ENCODE results near the gene CERS6.

The CERS6 gene

GRCh38 chr2:168439536-168439935 lies 16.5 kb upstream of the CERS6 start:
- no peaks in the 10 kb centered on the region for H4K20me1 ChIP-seq
- H3K4me3 ChIP-seq = no peak overlapping the region
- no peak overlapping the region for H3K4me2 ChIP-seq
- peaks cover 10% of the 10 kb centered on the region for H3K9me3 ChIP-seq
- no peaks in the 10 kb centered on the region; the same call in 1 of the 2 replicates for H3K4me1 ChIP-seq
- TF ChIP-seq Cebpa-rat (IDR thresholded peaks at IDR 0.05) = no peak
- H3K27ac ChIP-seq = no peak overlapping the region
- H3K9ac ChIP-seq = no peak overlapping the region
- no peaks in the 10 kb centered on the region for H3K36me3 ChIP-seq
- no peaks in the 10 kb centered on the region for H3K27me3 ChIP-seq

DNA sequence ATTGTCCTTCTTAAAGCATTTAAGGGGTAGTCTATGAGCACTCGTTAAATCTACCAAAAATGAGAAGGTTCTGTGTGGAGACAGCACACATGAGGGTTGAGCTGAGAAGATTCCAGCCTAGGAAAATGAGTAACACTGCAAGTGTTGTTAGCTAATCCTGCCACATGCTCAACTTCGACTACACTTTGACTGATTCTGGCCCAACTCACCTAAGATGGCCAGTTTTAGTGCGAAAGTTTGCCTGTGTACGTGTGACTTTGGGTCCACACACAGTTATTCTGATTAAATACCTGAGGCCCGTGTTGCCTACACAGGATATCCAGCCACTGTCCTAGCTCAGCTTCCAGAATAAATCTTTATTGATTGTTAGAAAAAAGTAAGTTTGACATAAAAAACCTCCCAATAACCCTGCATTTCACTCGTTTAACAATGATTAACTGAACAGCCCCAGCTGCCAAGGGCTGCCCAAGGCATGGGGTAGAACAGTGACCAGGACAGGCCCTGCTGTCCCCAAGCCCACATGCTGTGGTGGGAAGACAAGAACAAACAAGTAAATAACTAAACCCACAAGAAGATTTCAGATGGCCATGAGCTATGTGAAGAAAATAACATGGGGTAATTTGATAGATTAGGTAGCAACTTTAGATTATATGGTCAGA lies 14.7 kb upstream of the CERS6 start:
- Histone ChIP-seq H3K4me2 (no peak overlapping the region), H3K9ac (no peak overlapping the region), H3K4me3 (no peak overlapping the region), H3K27ac (no peak overlapping the region), H4K20me1 (no peaks in the 10 kb centered on the region), H3K27me3 (no peaks in the 10 kb centered on the region), H3K4me1 (no peaks in the 10 kb centered on the region; the same call in 1 of the 2 replicates), H3K36me3 (no peaks in the 10 kb centered on the region), H3K9me3 (peaks cover 27% of the 10 kb centered on the region)
- no peak for TF ChIP-seq Cebpa-rat (IDR thresholded peaks at IDR 0.05)

DNA sequence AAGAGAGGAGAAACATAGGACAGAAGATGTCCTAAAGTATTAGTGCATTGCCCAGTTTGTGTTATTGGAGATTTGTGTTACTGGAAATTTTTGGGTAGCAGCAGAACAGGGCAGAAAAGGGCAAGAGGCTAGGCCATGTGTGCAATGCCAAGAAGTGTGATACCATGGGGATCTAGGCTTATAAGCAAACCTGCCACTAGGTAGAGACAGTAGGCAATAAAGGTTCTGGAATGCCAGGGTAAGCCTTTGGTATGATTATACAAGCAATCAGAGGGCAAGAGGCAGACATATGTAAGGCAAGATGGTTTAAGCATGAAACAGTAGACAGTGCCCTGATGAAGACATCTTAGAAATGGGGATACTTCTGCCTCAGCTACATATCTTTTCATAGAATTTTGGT lies 12.3 kb upstream of the CERS6 start:
- Histone ChIP-seq H3K4me2 (no peak overlapping the region), H3K36me3 (no peaks in the 10 kb centered on the region), H4K20me1 (no peaks in the 10 kb centered on the region), H3K4me3 (no peak overlapping the region), H3K27me3 (no peaks in the 10 kb centered on the region), H3K4me1 (no peaks in the 10 kb centered on the region; the same call in 1 of the 2 replicates), H3K9me3 (peaks cover 31% of the 10 kb centered on the region), H3K27ac (no peak overlapping the region), H3K9ac (no peak overlapping the region)
- TF ChIP-seq Cebpa-rat (IDR thresholded peaks at IDR 0.05) = no peak

GRCh38 chr2:168445960-168446359 lies 10.1 kb upstream of the CERS6 start:
- Histone ChIP-seq H3K36me3 (no peaks in the 10 kb centered on the region), H3K9me3 (peaks cover 31% of the 10 kb centered on the region)
- TF ChIP-seq Cebpa-rat (IDR thresholded peaks at IDR 0.05) = no peak

GRCh38 chr2:168448980-168449379 lies 7.1 kb upstream of the CERS6 start:
- no peak for TF ChIP-seq Cebpa-rat (IDR thresholded peaks at IDR 0.05)
- Histone ChIP-seq H3K4me3 (no peak overlapping the region), H3K4me1 (peaks cover 7% of the 10 kb centered on the region; the same call in 1 of the 2 replicates), H3K27ac (no peak overlapping the region), H4K20me1 (no peaks in the 10 kb centered on the region), H3K27me3 (no peaks in the 10 kb centered on the region), H3K9ac (no peak overlapping the region), H3K9me3 (peaks cover 30% of the 10 kb centered on the region), H3K36me3 (no peaks in the 10 kb centered on the region), H3K4me2 (no peak overlapping the region)

More at GRCh38 chr2:168445960-168446359, 10.1 kb upstream of the CERS6 start:
- Histone ChIP-seq H3K27me3 (no peaks in the 10 kb centered on the region), H3K4me2 (no peak overlapping the region), H3K27ac (no peak overlapping the region), H3K4me3 (no peak overlapping the region), H4K20me1 (no peaks in the 10 kb centered on the region), H3K4me1 (peaks cover 7% of the 10 kb centered on the region; the same call in 1 of the 2 replicates), H3K9ac (no peak overlapping the region)

- no peaks in the 10 kb centered on the region for H4K20me1 ChIP-seq
- TF ChIP-seq Cebpa-rat (IDR thresholded peaks at IDR 0.05) = no peak
- H3K9me3 ChIP-seq = peaks cover 30% of the 10 kb centered on the region
- no peak overlapping the region for H3K4me2 ChIP-seq
- no peaks in the 10 kb centered on the region for H3K27me3 ChIP-seq
- no peaks in the 10 kb centered on the region for H3K36me3 ChIP-seq
- H3K4me3 ChIP-seq = no peak overlapping the region
- H3K9ac ChIP-seq = no peak overlapping the region
- H3K4me1 ChIP-seq = peaks cover 7% of the 10 kb centered on the region; the same call in 1 of the 2 replicates
- no peak overlapping the region for H3K27ac ChIP-seq
These were observed 6.7 kb upstream of the CERS6 start for GRCh38 chr2:168449419-168449818.

GRCh38 chr2:168450171-168450570 lies 5.9 kb upstream of the CERS6 start:
- H3K27ac ChIP-seq = no peak overlapping the region
- peaks cover 27% of the 10 kb centered on the region for H3K9me3 ChIP-seq
- no peaks in the 10 kb centered on the region for H3K36me3 ChIP-seq
- no peak for TF ChIP-seq Cebpa-rat (IDR thresholded peaks at IDR 0.05)
- peaks cover 14% of the 10 kb centered on the region; the same call in 1 of the 2 replicates for H3K4me1 ChIP-seq
- peak overlapping the region; percentile 18; the same call in 1 of the 2 replicates for H3K4me2 ChIP-seq
- H4K20me1 ChIP-seq = no peaks in the 10 kb centered on the region
- no peak overlapping the region for H3K9ac ChIP-seq
- no peak overlapping the region for H3K4me3 ChIP-seq
- no peaks in the 10 kb centered on the region for H3K27me3 ChIP-seq

DNA sequence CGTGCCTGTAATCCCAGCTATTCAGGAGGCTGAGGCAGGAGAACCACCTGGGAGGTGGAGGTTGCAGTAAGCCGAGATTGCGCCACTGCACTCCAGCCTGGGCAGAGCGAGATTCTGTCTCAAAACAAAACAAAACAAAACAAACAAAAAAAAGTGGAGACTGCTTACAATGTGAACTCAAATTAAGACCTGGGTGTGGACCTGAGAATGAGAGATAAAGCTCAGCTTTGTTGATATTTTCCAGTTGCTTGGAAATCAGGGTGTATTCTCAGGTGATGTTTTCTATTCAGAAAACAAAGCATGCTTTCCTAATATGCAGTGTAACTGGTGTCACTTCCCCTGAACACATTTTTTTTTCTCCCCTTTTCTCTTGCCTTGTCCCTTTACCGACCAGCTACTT lies 5.3 kb upstream of the CERS6 start:
- Histone ChIP-seq H3K9me3 (peaks cover 22% of the 10 kb centered on the region), H3K36me3 (no peaks in the 10 kb centered on the region), H3K27ac (no peak overlapping the region), H4K20me1 (no peaks in the 10 kb centered on the region), H3K4me2 (no peak overlapping the region), H3K9ac (no peak overlapping the region), H3K27me3 (no peaks in the 10 kb centered on the region), H3K4me1 (peaks cover 18% of the 10 kb centered on the region; the same call in 1 of the 2 replicates), H3K4me3 (no peak overlapping the region)
- no peak for TF ChIP-seq Cebpa-rat (IDR thresholded peaks at IDR 0.05)

GRCh38 chr2:168452781-168453180 lies 3.3 kb upstream of the CERS6 start:
- H3K27me3 ChIP-seq = no peaks in the 10 kb centered on the region
- H3K4me1 ChIP-seq = peaks cover 21% of the 10 kb centered on the region
- no peaks in the 10 kb centered on the region for H3K36me3 ChIP-seq
- peaks cover 5% of the 10 kb centered on the region for H4K20me1 ChIP-seq
- no peak overlapping the region for H3K4me2 ChIP-seq
- peaks cover 12% of the 10 kb centered on the region; the same call in 1 of the 2 replicates for H3K9me3 ChIP-seq
- no peak overlapping the region for H3K27ac ChIP-seq
- no peak overlapping the region for H3K4me3 ChIP-seq
- no peak overlapping the region for H3K9ac ChIP-seq
- TF ChIP-seq Cebpa-rat (IDR thresholded peaks at IDR 0.05) = no peak

- Histone ChIP-seq H3K4me3 (no peak overlapping the region), H4K20me1 (peaks cover 11% of the 10 kb centered on the region), H3K9me3 (peaks cover 12% of the 10 kb centered on the region; the same call in 1 of the 2 replicates), H3K27me3 (no peaks in the 10 kb centered on the region), H3K27ac (no peak overlapping the region), H3K4me2 (no peak overlapping the region), H3K9ac (no peak overlapping the region), H3K4me1 (peaks cover 27% of the 10 kb centered on the region), H3K36me3 (no peaks in the 10 kb centered on the region)
- no peak for TF ChIP-seq Cebpa-rat (IDR thresholded peaks at IDR 0.05)
These were observed 2.7 kb upstream of the CERS6 start for GRCh38 chr2:168453404-168453803.
